OCI-LY7 (cell line): ENCODE measurements around the gene IGF1. TPM values are rescaled to one million over a fixed set of nuclear protein-coding genes. Genes with fewer than 3 reads are reported as not detected.

Source experiments
- BruUV-seq: library from RNA; stranded (reverse); fragments of 400-500 nt; replicated peaks from 2 replicates; lab custom pipeline; 2021; lab: Mats Ljungman, UMichigan
- CTCF ChIA-PET: fragments of 300-600 bp; sonication (Branson Sonifier 250); formaldehyde crosslinking; loops from one replicate; lab custom pipeline; 2022; ENCODE audit warnings: antibody characterized with exemption; ENCODE audit not compliant: unreplicated experiment; lab: Charles Lee
- POLR2A ChIA-PET: fragments of 300-600 bp; sonication (Branson Sonifier 250); formaldehyde crosslinking; loops from one replicate; lab custom pipeline; 2022; ENCODE audit warnings: antibody characterized with exemption; lab: Charles Lee
- DNase-seq: peaks from one replicate; pipeline ENCODE4 v3.0.0-alpha.2; 2015; ENCODE audit warnings: low spot score
- H2AFZ ChIP-seq: fragments of 200-600 bp; sonication (generic), shearing (Covaris generic); 2 replicates; pipeline ENCODE4 v1.6.1; 2014; ENCODE audit warnings: mild to moderate bottlenecking, antibody characterized with exemption, low read length, moderate library complexity
- H3K27ac ChIP-seq: fragments of 200-600 bp; sonication (generic); 2 replicates; pipeline ENCODE4 v1.5.1; 2014; ENCODE audit warnings: mixed run types, low read depth, mild to moderate bottlenecking, moderate library complexity, low read length, inconsistent platforms; ENCODE audit not compliant: poor library complexity, severe bottlenecking
- H3K36me3 ChIP-seq: fragments of 200-600 bp; sonication (generic); 2 replicates; pipeline ENCODE4 v1.6.1; 2014; ENCODE audit warnings: mild to moderate bottlenecking, antibody characterized with exemption, low read length, moderate library complexity, mixed read lengths; ENCODE audit not compliant: insufficient read depth
- H3K4me1 ChIP-seq: fragments of 200-600 bp; sonication (generic); 2 replicates; pipeline ENCODE4 v1.5.1; 2014; ENCODE audit warnings: mild to moderate bottlenecking, low read length; ENCODE audit not compliant: insufficient read depth, poor library complexity, severe bottlenecking
- H3K4me2 ChIP-seq: fragments of 200-600 bp; sonication (generic); 2 replicates; pipeline ENCODE4 v1.6.1; 2014; ENCODE audit warnings: mild to moderate bottlenecking, low read length
- H3K4me3 ChIP-seq: fragments of 200-600 bp; sonication (generic); 2 replicates; pipeline ENCODE4 v1.5.1; 2014; ENCODE audit warnings: mild to moderate bottlenecking, low read depth, low read length; ENCODE audit not compliant: poor library complexity, severe bottlenecking
- H3K79me2 ChIP-seq: fragments of 200-600 bp; sonication (generic); 2 replicates; pipeline ENCODE4 v1.6.1; 2016; ENCODE audit warnings: low read depth, mild to moderate bottlenecking, low read length, moderate library complexity, mixed read lengths; ENCODE audit not compliant: insufficient read depth
- H3K9me2 ChIP-seq: fragments of 200-600 bp; sonication (generic); 2 replicates; pipeline ENCODE4 v1.6.1; 2016; ENCODE audit warnings: mild to moderate bottlenecking, low read length, mixed read lengths; ENCODE audit not compliant: insufficient read depth
- H3K9me3 ChIP-seq: fragments of 200-600 bp; sonication (generic); 2 replicates; pipeline ENCODE4 v1.6.1; 2014; ENCODE audit warnings: mild to moderate bottlenecking, mixed run types, low read length, mixed read lengths
- H4K20me1 ChIP-seq: fragments of 200-600 bp; sonication (generic); 2 replicates; pipeline ENCODE4 v1.6.1; 2014; ENCODE audit warnings: mild to moderate bottlenecking, antibody characterized with exemption, low read length, moderate library complexity, mixed read lengths; ENCODE audit not compliant: insufficient read depth
- EZH2phosphoT487 ChIP-seq: fragments of 200-600 bp; sonication (generic); IDR thresholded peaks from 2 replicates; pipeline ENCODE4 v1.6.1; 2018; ENCODE audit warnings: low read depth, borderline replicate concordance, mild to moderate bottlenecking, mixed run types, antibody characterized with exemption, low read length, moderate library complexity, mixed read lengths
- intact Hi-C: fragments of 100-400 bp; cut with micrococcal nuclease; formaldehyde crosslinking; loops from one replicate; pipeline ENCODE4 v1.10.0; 2022; ENCODE audit not compliant: unreplicated experiment
- total RNA-seq, 2 experiments: library from RNA; depleted of rRNA in 1 of 2; stranded (reverse); fragments of >200 nt in 1 of 2; shearing (Covaris generic) in 1 of 2; gene quantifications; 2 replicates each; pipeline ENCODE4 v1.2.3, GENCODE V29; 2014 to 2022
- TF ChIP-seq, protein P1 (sequence below): fragments of 200-600 bp; sonication (generic); conservative IDR thresholded peaks from 2 replicates; pipeline ENCODE4 v1.5.1; 2014; ENCODE audit warnings: mild to moderate bottlenecking, antibody characterized with exemption, low read length, moderate library complexity, mixed read lengths

Gene IGF1
- total RNA-seq, 2 experiments from 2014 or later = not detected

GRCh38 chr12:102438047-102438826 lies 42.1 kb downstream of the IGF1 start:
- Histone ChIP-seq H3K36me3 (no peaks in the 10 kb centered on the region), H3K27ac (no peak overlapping the region), H3K4me2 (no peak overlapping the region), H3K9me2 (no peaks in the 10 kb centered on the region), H3K4me3 (no peak overlapping the region), H2AFZ (no peak overlapping the region), H3K4me1 (no peaks in the 10 kb centered on the region), H3K9me3 (no peaks in the 10 kb centered on the region), H3K79me2 (no peaks in the 10 kb centered on the region), H4K20me1 (no peaks in the 10 kb centered on the region)
- TF ChIP-seq, protein P1, sequence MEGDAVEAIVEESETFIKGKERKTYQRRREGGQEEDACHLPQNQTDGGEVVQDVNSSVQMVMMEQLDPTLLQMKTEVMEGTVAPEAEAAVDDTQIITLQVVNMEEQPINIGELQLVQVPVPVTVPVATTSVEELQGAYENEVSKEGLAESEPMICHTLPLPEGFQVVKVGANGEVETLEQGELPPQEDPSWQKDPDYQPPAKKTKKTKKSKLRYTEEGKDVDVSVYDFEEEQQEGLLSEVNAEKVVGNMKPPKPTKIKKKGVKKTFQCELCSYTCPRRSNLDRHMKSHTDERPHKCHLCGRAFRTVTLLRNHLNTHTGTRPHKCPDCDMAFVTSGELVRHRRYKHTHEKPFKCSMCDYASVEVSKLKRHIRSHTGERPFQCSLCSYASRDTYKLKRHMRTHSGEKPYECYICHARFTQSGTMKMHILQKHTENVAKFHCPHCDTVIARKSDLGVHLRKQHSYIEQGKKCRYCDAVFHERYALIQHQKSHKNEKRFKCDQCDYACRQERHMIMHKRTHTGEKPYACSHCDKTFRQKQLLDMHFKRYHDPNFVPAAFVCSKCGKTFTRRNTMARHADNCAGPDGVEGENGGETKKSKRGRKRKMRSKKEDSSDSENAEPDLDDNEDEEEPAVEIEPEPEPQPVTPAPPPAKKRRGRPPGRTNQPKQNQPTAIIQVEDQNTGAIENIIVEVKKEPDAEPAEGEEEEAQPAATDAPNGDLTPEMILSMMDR = no peak
- CTCF ChIA-PET = no interaction called here
- no peak for DNase-seq
- intact Hi-C loops = no loop called here
- POLR2A ChIA-PET = no interaction called here
- no TSS peak for BruUV-seq

DNA sequence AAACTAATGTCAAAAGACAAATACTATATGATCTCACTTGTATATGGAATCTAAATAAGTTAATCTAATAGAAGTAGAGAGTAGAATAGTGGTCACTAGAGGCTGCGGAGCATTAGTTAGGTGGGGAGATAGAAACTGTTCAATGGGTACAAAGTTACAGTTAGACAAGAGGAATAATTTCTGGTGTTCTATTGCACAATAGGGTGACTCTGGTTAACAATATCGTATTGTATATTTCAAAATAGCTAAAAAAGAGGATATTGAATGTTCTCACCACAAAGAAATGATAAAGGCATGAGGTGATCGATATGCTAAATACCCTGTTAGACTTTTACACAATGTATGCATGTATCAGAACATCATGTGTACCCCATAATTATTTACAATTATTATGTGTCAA lies 42.9 kb downstream of the IGF1 start:
- H3K9me2 ChIP-seq = no peaks in the 10 kb centered on the region
- CTCF ChIA-PET = no interaction called here

DNA sequence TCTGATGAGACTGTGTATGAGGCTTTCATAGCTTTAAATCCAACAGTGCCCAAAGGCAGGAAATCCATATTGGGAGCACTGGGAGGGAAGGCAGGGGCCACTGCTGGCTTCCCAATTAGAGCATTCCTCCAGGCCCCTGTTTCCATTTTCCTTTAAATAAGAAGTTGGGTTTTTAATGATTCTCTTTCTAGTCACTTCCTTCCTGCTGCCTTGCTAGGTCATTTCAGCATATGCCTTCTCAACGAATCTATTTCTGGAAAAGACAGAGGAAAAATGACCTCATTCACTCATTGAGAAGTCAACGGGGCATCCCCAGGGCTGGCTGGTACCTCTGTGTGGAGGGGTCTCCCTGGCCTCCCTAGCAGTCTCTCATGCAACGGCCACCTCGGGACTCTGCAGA lies 43.5 kb downstream of the IGF1 start:
- H2AFZ ChIP-seq = no peak overlapping the region
- CTCF ChIA-PET = no interaction called here

More for the DNA sequence above, 42.9 kb downstream of the IGF1 start:
- H3K79me2 ChIP-seq = no peaks in the 10 kb centered on the region
- TF ChIP-seq, protein P1 = no peak
- no peak for TF ChIP-seq EZH2phosphoT487
- POLR2A ChIA-PET = interaction anchor here (0.7 kb wide), 1 partner anchor 530 kb away, joined by 3 read pairs; no protein-coding TSS in a partner anchor
- H3K27ac ChIP-seq = no peak overlapping the region
- no peak for DNase-seq
- no peak overlapping the region for H3K4me3 ChIP-seq
- no peak overlapping the region for H2AFZ ChIP-seq
- no peaks in the 10 kb centered on the region for H3K4me1 ChIP-seq
- H3K4me2 ChIP-seq = no peak overlapping the region
- BruUV-seq = no TSS peak
- H4K20me1 ChIP-seq = no peaks in the 10 kb centered on the region
- intact Hi-C loops = no loop called here
- H3K36me3 ChIP-seq = no peaks in the 10 kb centered on the region
- no peaks in the 10 kb centered on the region for H3K9me3 ChIP-seq

More for the DNA sequence above, 43.5 kb downstream of the IGF1 start:
- H3K27ac ChIP-seq = no peak overlapping the region
- TF ChIP-seq, protein P1 = no peak
- no peak for TF ChIP-seq EZH2phosphoT487
- no peak for DNase-seq
- H3K9me2 ChIP-seq = no peaks in the 10 kb centered on the region
- no TSS peak for BruUV-seq
- intact Hi-C loops = no loop called here
- no peaks in the 10 kb centered on the region for H3K9me3 ChIP-seq
- no peaks in the 10 kb centered on the region for H3K36me3 ChIP-seq
- POLR2A ChIA-PET = interaction anchor here (0.5 to 0.7 kb wide), 2 partner anchors 530 to 1185 kb away, joined by 3 read pairs; no protein-coding TSS in a partner anchor
- no peaks in the 10 kb centered on the region for H3K79me2 ChIP-seq
- no peak overlapping the region for H3K4me3 ChIP-seq
- no peak overlapping the region for H3K4me2 ChIP-seq
- no peaks in the 10 kb centered on the region for H3K4me1 ChIP-seq
- H4K20me1 ChIP-seq = no peaks in the 10 kb centered on the region
